Measurements from ENCODE around the gene ALKBH8.
"Not testable (repeated sequence)": the region's sequence is repeated elsewhere in the genome, so short reads cannot be mapped to it uniquely, and the experiment has no call there.

The ALKBH8 gene

GRCh38 chr11:107538239-107538638 lies 27.3 kb downstream of the ALKBH8 start:
- in situ Hi-C loops (cut with MboI; ENCODE audit: low pct_unique_long_range_greater_than_20kb, low sequenced_read_pairs) = no loop called here
- no peak for DNase-seq

DNA sequence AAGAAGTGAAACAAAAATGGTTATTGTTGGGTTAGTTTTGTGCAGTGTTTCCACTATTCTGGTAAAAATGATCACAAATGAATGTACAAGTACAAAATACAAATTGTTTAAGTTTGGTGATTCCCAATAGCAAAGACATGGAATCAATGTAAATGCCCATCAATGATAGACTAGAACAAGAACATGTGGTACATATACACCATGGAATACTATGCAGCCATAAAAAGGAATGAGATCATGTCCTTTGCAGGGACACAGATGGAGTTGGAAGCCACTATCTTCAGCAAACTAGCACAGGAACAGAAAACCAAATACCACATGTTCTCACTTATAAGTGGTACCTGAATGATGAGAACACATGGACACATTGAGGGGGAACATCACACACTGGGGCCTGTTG lies 28.4 kb downstream of the ALKBH8 start:
- DNase-seq; in situ Hi-C loops (cut with MboI; ENCODE audit: low pct_unique_long_range_greater_than_20kb, low sequenced_read_pairs): not testable (repeated sequence)

- in situ Hi-C loops (cut with MboI; ENCODE audit: low pct_unique_long_range_greater_than_20kb, low sequenced_read_pairs) = no loop called here
Measured at GRCh38 chr11:107526197-107526596, 39.3 kb downstream of the ALKBH8 start.

DNA sequence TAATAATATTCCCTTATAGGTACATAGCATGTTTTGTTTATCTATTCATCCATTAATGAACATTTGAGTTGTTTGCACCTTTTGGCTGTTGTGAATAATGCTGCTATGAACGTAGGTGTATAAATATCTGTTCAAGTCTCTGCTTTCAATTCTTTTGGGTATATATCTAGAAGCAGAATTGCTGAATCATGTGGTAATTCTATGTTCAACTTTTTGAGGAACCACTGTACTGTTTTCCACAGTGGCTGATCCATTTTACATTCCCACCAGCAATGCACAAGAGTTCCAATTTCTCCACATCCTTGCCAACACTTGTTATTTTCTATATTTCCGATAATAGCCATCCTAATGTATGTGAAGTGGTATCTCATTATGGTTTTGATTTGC lies 56.7 kb downstream of the ALKBH8 start:
- no peak for DNase-seq
- in situ Hi-C loops (cut with MboI; ENCODE audit: low pct_unique_long_range_greater_than_20kb, low sequenced_read_pairs) = no loop called here

More at GRCh38 chr11:107526197-107526596, 39.3 kb downstream of the ALKBH8 start:
- DNase-seq = no peak

- in situ Hi-C loops (cut with MboI; ENCODE audit: low pct_unique_long_range_greater_than_20kb, low sequenced_read_pairs) = no loop called here
Measured at GRCh38 chr11:107508201-107508857, 57.2 kb downstream of the ALKBH8 start.

DNA sequence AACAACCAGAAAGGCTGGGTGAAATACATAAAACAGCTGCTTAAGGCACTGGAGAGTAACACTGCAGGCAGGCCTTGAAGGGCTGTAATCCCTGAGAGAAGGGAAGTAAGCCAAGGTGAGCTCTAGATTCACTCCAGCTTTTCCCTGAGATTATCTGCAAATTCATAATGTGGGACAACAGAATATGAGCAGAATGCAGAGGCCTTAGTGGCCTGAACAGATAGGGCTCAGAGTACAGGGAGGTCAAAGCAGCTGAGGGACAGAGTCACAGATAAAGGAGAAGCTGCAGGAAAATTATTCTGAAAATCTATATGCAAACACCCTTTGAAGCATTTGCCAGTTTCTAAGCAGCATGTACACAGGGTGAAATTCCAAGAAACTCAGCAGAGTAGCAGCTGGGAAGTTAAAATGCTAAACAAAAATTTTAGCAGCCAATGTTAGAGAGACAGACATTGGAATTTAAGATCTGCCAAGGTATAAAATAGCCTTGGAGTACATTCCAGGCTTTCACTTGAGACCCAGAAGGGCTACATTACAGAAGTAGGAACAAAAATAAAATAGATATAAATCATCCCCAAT lies 59.8 kb downstream of the ALKBH8 start:
- DNase-seq = no peak
- in situ Hi-C loops (cut with MboI; ENCODE audit: low pct_unique_long_range_greater_than_20kb, low sequenced_read_pairs) = no loop called here

More at GRCh38 chr11:107508201-107508857, 57.2 kb downstream of the ALKBH8 start:
- DNase-seq = no peak

DNA sequence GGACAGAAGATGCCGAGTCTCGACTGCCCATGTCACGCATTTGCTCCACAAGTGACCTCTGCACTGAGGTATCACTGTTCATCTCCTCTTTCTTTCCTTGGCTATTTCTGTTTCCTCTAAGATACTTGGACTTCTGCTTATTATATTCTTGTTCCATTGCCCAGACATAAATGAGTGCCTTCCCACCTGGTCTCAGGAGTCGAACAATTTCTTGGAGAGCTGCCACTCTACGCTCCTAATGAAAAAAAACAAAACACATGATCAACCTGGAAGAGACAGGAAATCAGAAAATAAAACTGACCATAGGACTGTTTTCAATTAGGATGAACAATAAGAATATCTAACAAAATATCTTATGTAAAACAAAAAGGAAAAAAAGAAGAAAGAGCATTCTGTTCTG lies 60.6 kb downstream of the ALKBH8 start:
- in situ Hi-C loops (cut with MboI; ENCODE audit: low pct_unique_long_range_greater_than_20kb, low sequenced_read_pairs) = no loop called here
- no peak for DNase-seq

DNA sequence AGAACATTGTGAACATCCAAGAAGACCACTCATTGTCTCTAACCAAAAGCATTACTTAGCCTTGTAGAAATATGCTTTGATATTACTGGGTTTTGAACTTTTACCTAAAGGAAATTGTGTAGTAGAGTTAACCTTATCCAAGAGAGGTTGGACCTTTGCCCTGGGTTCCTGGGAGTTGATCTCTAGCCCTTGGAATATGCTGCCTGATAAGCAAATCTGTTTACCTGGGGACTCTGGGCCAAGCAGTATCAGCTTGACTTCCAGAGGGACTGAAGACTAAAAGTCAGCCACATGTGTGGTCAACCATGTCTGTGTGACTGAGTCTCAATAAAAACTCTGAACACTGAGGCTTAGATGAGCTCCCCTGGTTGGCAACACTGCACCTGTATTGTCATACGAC lies 63.8 kb downstream of the ALKBH8 start:
- in situ Hi-C loops (cut with MboI; ENCODE audit: low pct_unique_long_range_greater_than_20kb, low sequenced_read_pairs) = no loop called here
- DNase-seq = no peak

- DNase-seq; in situ Hi-C loops (cut with MboI; ENCODE audit: low pct_unique_long_range_greater_than_20kb, low sequenced_read_pairs): not testable (repeated sequence)
Measured at GRCh38 chr11:107497371-107497770, 68.2 kb downstream of the ALKBH8 start.

DNA sequence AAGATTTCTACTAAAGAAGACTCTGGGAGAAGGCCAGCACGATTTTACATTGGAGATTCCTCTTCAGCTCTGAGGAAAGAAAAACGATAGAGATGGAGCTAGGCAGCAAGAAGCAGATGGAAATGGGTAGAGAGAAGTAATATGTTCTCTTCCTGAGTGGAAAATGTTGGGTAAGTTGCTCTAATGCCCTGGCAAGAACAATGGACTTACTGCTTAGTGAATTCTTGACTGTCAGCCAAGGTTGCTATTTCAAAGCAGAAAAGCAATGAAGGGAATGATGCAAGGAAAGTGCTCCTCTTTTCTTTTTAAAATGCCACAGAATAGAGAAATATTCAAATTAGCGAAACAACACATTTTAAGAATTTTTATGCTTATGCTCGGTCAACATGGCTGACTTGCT lies 69.5 kb downstream of the ALKBH8 start:
- DNase-seq = no peak
- in situ Hi-C loops (cut with MboI; ENCODE audit: low pct_unique_long_range_greater_than_20kb, low sequenced_read_pairs) = no loop called here

GRCh38 chr11:107494055-107494454 lies 71.5 kb downstream of the ALKBH8 start:
- in situ Hi-C loops (cut with MboI; ENCODE audit: low pct_unique_long_range_greater_than_20kb, low sequenced_read_pairs) = no loop called here
- DNase-seq = no peak

- no peak for DNase-seq
- in situ Hi-C loops (cut with MboI; ENCODE audit: low pct_unique_long_range_greater_than_20kb, low sequenced_read_pairs) = no loop called here
Measured at GRCh38 chr11:107493117-107493516, 72.4 kb downstream of the ALKBH8 start.

- in situ Hi-C loops (cut with MboI; ENCODE audit: low pct_unique_long_range_greater_than_20kb, low sequenced_read_pairs) = no loop called here
- no peak for DNase-seq
Measured at GRCh38 chr11:107490836-107491235, 74.7 kb downstream of the ALKBH8 start.

- no peak for DNase-seq
- in situ Hi-C loops (cut with MboI; ENCODE audit: low pct_unique_long_range_greater_than_20kb, low sequenced_read_pairs) = no loop called here
Measured at GRCh38 chr11:107482234-107482633, 83.3 kb downstream of the ALKBH8 start.

- no peak for DNase-seq
Measured at GRCh38 chr11:107478922-107479321, 86.6 kb downstream of the ALKBH8 start.

GRCh38 chr11:107477820-107478219 lies 87.7 kb downstream of the ALKBH8 start:
- DNase-seq = no peak
- in situ Hi-C loops (cut with MboI; ENCODE audit: low pct_unique_long_range_greater_than_20kb, low sequenced_read_pairs) = no loop called here

More at GRCh38 chr11:107478922-107479321, 86.6 kb downstream of the ALKBH8 start:
- in situ Hi-C loops (cut with MboI; ENCODE audit: low pct_unique_long_range_greater_than_20kb, low sequenced_read_pairs) = no loop called here

- DNase-seq = no peak
- in situ Hi-C loops (cut with MboI; ENCODE audit: low pct_unique_long_range_greater_than_20kb, low sequenced_read_pairs) = no loop called here
Measured at GRCh38 chr11:107473792-107474191, 91.7 kb downstream of the ALKBH8 start.

DNA sequence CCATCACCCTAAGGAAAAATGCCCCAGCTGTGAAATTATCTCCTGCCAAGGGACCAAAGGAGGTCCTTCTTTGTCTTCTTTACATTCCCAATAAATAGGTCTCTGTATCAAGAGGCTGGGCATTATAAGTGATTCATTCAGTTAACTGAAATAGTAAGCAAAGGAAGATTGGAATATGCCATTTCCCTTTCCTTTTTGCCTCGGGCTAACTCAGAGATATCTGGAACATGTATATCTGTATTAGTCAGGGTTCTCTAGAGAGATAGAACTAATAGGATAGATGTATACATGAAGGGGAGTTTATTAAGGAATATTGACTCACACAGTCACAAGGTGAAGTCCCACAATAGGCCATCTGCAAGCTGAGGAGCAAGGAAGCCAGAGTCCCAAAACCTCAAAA lies 92.6 kb downstream of the ALKBH8 start:
- in situ Hi-C loops (cut with MboI; ENCODE audit: low pct_unique_long_range_greater_than_20kb, low sequenced_read_pairs) = no loop called here
- no peak for DNase-seq

DNA sequence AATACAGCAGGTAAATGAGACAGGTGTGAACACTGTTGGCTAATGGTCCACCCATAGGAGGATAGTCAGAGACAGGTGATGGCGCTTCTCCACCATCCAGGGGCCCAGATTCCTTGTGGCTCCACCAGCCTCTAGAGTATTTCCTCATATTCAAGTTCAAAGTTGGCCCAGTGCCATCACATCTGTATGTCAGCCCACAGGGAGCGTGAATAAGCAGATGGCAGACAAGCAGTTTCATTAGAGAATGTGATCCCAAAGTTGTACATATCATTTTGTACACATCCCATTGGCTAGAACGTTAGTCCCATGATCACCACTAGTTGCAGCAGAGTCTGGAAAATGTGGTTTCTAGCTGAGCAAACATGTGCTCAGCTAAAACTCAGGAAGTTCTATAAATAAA lies 96.9 kb downstream of the ALKBH8 start:
- DNase-seq = peak; percentile 24
- in situ Hi-C loops (cut with MboI; ENCODE audit: low pct_unique_long_range_greater_than_20kb, low sequenced_read_pairs) = no loop called here

DNA sequence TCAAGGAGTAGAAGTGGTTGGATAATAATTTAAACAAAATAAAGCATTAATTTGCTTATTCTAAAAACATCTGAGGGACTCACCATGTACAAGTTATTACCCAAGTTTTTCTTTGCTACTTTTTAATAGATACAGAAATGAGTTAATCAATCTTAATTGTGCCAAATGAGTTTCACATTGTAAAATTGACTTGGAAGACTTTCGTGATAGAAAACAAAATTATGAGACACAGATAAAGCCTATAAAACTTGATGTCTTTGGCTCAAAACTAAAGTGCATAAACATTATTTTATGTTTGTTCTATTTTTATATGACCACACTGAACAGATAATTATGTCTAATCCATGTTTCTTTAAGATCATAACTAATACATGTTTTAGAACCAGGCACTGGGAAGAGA lies 97.8 kb downstream of the ALKBH8 start:
- no peak for DNase-seq
- in situ Hi-C loops (cut with MboI; ENCODE audit: low pct_unique_long_range_greater_than_20kb, low sequenced_read_pairs) = no loop called here

DNA sequence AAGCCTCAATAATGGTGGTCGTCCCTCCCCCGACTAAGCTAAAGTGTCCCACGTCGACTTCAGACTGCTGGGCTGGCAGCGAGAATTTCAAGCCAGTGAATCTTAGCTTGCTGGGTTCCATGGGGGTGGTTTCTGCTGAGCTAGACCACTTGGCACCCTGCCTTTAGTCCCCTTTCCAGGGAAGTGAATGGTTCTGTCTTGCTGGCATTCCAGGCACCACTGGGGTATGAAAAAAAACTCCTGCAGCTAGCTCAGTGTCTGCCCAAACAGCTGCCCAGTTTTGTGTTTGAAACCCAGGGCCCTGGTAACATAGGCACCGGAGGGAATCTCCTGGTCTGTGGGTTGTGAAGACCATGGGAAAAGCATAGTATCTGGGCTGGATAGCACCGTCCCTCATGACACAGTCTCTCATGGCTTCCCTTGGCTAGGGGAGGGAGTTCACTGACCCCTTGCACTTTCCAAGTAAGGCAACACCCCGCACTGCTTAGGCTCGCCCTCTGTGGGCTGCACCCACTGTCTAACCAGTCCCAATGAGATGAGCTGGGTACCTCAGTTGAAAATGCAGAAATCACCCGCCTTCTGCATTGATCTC lies 99.2 kb downstream of the ALKBH8 start:
- in situ Hi-C loops (cut with MboI; ENCODE audit: low pct_unique_long_range_greater_than_20kb, low sequenced_read_pairs); DNase-seq: not testable (repeated sequence)

Measured in KBM-7 (cell line).